Endothelial cell of hepatic sinusoid (primary cell): ENCODE results near the gene ARHGEF39.
"Not testable (repeated sequence)": the region's sequence is repeated elsewhere in the genome, so short reads cannot be mapped to it uniquely, and the experiment has no call there.

ENCODE experiments used
- in situ Hi-C: cut with HindIII; loops from 2 replicates; pipeline ENCODE4 v1.10.0; 2017; ENCODE audit warnings: low sequenced_read_pairs

Gene ARHGEF39

DNA sequence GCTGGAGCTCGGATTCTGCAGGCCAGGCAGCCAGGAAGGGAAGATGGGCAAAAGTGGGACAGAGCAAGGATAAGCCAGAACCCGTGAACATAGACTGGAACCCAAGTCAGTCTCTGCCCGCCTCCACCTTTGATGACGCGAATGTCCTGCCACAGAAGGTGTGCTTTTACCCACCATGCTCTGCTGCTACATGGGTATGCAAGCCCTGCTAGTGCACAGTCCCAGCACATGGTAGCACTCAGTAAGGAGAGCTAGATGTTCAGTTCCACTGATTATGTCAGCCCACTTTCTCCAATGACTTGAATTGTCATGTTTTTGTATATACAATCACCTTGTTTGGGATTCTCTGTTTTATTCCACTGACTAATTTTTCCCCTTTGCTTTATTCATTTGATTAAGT lies 35.4 kb downstream of the ARHGEF39 start:
- in situ Hi-C loops = loop anchor here (5.0 kb wide), 2 partner anchors 53 to 77 kb away; no protein-coding TSS in a partner anchor

DNA sequence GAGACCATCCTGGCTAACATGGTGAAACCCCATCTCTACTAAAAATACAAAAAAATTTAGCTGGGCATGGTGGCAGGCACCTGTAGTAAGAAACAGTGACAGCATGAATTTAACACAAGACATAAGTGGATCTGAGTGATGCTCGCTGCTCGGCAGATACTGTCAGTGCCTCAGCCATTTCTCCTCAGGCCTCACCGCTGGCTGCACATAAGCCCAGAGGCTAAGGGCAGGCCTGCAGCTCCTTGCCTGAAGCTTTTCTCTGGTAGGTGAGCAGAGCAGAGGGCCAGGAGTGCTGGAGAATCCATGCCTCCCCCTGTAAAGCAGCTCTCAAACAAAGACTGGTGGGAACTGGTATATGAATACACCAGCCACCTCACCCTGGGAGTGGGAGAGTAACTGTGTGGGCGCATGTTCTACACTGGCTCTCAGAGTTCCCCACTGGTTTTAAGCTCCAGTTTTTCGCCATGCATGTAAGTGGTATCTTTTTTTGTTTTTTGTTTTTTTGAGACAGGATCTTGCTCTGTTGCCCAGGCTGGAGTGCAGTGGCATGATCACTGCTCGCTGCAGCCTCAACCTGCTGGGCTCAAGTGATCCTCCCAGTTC lies 36.5 kb downstream of the ARHGEF39 start:
- in situ Hi-C loops = loop anchor here (5.0 kb wide), 2 partner anchors 54 to 76 kb away; no protein-coding TSS in a partner anchor

DNA sequence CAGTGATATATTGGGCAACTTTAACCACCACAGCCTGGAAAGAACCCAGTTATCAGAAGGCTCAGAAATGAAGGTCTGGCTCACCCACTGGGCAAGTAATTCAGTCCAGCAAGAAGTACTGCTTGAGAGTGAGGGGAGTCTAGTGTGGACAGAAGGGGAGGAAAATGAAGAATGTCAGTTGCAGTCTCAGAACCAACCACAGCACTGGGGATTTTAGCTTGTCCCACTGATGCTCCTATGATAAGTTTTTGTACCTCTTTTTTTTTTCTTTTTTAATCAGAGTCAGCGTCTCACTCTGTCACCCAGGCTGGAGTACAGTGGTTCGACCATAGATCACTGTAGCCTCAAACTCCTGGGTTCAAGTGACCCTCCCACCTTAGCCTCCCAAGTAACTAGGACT lies 37.4 kb downstream of the ARHGEF39 start:
- in situ Hi-C loops = loop anchor here (5.0 kb wide), 2 partner anchors 55 to 75 kb away; no protein-coding TSS in a partner anchor

DNA sequence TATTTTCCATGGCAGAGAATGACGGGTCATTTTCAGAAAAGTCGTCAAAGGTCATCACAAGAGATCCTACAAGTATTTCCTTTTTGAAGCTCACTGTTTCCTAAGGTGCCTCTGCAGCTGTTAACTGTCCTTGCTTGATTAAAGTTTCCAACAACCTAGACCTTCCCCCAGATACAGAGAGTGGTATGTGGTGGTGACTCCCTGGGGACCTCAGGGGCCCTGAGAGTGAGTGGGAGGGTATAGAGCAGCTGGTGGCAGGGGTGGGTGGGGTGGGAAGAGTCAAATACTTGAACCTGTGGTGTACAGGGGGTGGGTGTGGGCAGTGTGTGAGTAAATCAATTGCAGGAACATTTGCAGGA lies 45.2 kb downstream of the ARHGEF39 start:
- in situ Hi-C loops = no loop called here

DNA sequence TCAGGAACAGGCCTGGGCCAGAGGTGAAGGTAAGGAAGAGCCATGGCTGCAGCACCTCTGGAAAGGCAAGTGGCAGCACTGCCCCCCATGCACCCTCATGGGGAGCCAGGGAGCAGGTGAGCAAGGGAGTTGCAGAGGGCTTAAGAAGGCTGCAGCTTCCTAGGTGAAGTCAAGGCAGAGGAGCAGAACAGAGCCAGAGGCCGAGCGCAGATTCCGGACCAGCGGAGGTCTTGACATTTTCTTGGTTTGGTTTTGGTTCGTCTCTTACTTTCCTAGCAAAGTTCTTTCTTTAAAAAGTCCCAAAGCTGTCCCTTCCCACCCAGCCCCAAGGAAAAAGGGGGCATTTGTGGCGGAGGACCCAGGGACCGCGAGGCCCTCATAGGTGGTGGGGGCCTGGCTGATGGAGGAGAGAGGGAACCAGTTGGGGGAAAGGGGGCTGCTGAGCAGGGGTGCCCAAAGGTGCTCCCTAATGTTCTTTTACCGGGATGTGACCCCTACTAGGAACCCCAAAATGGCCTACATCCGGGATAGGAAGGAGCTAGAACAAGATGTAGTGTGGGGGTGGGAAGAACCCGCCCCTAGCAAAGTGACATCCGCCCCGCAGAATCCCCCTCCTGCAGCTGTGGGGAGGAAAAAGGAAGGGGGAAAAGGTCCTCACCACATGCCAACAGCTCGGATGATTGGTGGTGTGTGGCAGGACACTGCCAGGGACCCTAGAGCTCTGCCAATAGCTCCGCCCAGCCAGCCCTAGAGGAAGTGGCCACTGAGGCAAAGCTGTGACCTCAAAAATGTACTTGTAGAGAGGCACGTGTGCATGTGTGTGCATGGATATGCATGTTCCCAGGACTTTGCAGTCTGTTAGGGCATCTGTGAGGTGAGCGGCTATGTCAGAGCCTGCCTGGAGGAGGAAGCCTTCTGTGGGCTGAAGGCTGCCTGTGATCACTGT lies 45.9 kb downstream of the ARHGEF39 start:
- in situ Hi-C loops = no loop called here

DNA sequence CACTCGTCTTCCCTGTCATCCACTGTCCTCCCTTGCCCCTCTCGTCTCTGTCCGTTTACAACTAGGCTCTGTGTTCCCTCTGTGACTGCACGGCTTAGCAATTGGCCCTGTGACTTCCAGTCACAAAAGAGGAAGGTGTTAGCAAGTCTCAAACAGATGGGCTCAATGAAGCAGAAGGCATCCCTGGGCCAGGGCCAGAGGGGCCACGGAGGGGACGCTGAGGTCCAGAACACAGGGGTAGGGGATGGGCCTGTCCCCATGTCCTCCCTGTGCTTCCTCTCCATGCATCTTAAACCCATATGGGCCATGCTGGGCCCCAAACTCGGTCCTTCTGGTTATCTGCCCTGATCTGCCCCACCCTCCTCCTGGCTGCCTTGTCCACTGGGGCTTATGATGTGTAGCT lies 46.7 kb downstream of the ARHGEF39 start, which contains the start of gene CD72:
Gene CD72, minus strand, starts transcription at position 89 of the 403 bp plus-strand sequence. CDS start 110 bp downstream, outside the sequence.
- in situ Hi-C loops = no loop called here

DNA sequence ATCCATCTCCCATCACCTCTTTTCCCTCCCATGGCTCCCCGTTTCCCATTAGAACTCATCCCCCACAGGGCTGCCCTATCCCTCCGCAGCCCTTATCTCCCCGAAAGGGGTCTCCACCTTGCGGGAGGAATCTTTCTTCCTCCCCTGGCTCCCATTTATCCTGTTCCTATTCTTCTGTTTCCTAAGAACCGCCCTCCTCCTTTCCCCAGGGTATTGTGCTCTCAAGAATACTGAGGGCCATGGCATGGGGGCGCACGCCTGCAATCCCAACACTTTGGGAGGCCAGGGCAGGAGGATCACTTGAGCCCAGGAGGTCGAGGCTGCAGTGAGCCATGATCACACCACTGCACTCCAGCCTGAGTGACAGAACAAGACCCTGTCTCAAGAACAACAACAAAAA lies 47.4 kb downstream of the ARHGEF39 start:
- in situ Hi-C loops = no loop called here

DNA sequence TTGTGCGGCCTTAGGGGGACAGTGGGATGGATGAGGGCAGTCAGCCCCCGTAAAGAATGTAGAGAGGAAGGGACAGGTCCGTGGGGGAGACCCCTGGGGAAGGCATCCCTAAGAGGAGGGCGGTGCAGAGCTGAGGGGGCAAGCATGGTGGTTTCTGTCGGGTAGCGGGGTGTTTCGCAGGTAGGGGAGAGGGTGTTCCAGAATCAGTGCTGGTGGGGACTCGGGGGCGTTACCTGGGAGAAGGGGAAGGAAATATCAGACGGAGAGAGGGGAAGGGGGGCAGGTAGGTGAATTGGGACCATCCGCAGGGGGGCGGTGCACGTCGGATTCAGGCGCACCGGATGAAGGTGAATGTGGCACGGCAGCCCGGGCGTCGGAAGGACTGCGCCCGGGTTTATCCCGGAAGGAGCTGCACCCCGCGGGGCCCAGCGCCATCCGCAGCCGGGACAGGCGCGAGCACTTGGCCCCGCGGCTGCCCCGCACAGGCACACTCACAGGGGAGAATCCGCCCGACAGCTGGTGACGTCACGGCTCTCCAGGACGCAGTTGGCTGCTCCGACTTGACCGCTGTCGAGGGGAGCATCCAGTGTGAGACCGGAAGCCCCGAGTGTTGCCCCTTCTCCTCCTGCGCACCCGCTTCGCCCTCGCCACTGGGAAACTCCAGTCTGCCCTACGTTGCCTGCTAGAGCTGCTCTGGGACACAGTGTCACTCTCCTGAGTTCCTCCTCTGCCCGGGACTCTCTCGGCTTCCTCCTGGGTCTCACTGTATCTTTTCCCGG lies 48.1 kb downstream of the ARHGEF39 start:
- in situ Hi-C loops = no loop called here

DNA sequence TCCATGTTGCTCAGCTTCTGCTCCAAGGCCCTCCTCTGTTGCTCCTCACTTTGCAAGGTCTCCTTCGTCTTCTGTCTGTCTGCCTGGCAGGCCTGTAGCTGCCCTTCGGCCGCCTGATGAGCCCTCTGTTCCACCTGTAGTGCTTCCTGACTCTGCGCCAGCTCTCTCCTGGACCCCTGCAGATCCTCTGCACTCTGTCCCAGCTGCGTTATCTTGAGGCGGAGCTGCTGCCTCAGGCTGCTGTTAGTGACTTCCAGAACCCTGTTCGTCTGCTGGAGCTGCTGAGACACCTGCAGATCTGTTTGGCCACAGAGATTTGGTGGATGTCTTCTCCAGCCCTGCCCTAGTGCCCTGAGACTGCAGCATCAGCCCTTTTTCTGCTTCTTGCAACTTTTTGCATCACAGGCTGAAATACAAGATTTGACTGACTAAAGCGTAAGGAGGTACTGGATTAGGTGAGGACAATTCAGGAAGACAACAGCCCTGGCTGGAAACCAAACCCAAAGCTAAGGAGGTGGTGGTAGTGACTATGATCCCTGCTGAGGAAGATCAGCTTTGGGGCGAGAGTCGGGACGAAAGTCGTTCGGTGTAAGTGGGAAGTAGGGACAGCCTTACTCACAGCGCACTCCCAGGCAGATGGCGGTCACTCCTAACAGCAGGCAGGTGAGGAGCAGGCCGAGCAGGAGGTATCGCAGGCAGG lies 48.9 kb downstream of the ARHGEF39 start:
- in situ Hi-C loops = no loop called here

DNA sequence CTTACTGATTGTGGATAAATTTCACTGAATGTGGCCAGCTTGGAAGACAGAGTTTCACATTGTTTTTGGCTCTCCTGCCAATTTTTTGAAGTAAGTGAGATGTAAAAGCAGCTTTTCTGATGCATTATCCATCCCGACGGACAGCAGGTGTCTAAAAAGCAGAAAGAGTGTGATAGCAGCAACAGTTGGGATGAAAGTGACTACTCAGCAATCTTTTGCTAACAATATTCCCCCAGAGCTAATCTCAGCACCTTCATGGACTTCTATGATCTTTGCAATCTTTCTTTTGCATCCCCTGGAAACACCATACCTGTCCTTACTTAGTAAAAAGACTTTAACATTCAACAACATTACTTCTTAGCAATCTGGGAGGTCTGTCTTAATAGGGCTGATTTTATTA lies 52.2 kb downstream of the ARHGEF39 start:
- in situ Hi-C loops = no loop called here

DNA sequence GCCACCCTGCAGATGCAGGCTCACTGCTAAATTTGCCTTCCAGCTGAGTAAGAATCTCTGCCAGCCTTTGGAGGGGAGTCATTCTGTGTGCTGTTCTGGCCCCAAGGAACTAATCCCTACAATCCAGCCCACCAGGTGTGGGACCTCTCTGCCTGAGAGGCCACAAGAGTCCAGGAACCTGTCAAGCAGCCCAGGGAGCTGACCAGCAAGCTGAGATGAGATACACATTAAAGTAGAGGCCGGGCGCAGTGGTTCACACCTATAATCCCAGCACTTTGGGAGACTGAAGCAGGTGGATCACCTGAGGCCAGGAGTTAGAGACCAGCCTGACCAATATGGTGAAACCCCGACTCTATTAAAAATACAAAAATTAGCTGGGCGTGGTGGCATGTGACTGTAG lies 52.9 kb downstream of the ARHGEF39 start:
- in situ Hi-C loops = not testable (repeated sequence)

DNA sequence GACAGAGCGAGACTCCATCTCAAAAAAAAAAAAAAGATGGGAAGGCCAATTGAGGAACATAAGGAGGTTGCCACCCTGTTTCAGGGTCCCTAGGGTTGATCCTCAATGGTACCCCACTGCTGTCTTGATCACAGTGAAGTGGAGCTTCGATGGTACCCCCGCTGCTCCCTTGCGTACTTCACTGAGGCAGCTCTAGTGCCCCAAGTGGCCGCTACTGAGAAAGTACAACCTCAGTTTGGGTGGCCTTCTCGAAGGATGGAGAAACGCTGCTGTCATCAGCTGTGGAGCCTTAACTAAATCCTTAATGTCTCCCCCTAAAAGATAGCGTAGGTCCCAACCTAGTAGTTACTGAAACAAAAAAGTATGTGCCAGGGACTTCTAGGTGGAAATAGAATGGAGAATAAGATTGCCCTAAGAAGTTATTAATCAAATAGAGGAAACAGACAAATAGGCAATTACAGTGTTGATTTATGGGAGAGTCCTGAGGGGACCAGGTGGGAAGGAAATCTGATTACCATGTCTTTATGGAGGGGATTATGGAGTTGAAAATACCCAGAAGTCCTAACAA lies 53.7 kb downstream of the ARHGEF39 start:
- in situ Hi-C loops = no loop called here

DNA sequence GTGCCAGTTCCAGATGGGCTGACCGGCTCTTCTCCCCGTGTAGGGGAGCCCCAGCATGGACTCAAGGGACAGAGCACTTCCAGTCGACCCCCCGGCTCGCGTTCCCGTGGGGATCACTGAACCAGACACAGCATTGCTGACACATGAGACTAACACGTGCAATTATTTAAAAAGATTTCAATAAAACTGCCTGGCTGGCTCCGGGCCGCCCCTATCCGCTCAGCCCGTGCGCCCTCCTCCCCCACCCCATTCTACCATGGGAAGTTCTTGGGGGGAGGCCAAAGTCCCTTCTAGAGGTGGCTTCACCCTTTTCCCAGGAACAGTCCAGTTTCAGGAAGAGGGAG lies 55.2 kb downstream of the ARHGEF39 start:
- in situ Hi-C loops = no loop called here
